OCI-LY7 (cell line): ENCODE measurements around the gene RIC8B. TPM values are rescaled to one million over a fixed set of nuclear protein-coding genes. Genes with fewer than 3 reads are reported as not detected.

ENCODE experiments used
- BruUV-seq: library from RNA; stranded (reverse); fragments of 400-500 nt; replicated peaks from 2 replicates; lab custom pipeline; 2021; lab: Mats Ljungman, UMichigan
- CTCF ChIA-PET: fragments of 300-600 bp; sonication (Branson Sonifier 250); formaldehyde crosslinking; loops from one replicate; lab custom pipeline; 2022; ENCODE audit warnings: antibody characterized with exemption; ENCODE audit not compliant: unreplicated experiment; lab: Charles Lee
- POLR2A ChIA-PET: fragments of 300-600 bp; sonication (Branson Sonifier 250); formaldehyde crosslinking; loops from one replicate; lab custom pipeline; 2022; ENCODE audit warnings: antibody characterized with exemption; lab: Charles Lee
- DNase-seq: peaks from one replicate; pipeline ENCODE4 v3.0.0-alpha.2; 2015; ENCODE audit warnings: low spot score
- H2AFZ ChIP-seq: fragments of 200-600 bp; sonication (generic), shearing (Covaris generic); 2 replicates; pipeline ENCODE4 v1.6.1; 2014; ENCODE audit warnings: mild to moderate bottlenecking, antibody characterized with exemption, low read length, moderate library complexity
- H3K27ac ChIP-seq: fragments of 200-600 bp; sonication (generic); 2 replicates; pipeline ENCODE4 v1.5.1; 2014; ENCODE audit warnings: mixed run types, low read depth, mild to moderate bottlenecking, moderate library complexity, low read length, inconsistent platforms; ENCODE audit not compliant: poor library complexity, severe bottlenecking
- H3K36me3 ChIP-seq: fragments of 200-600 bp; sonication (generic); 2 replicates; pipeline ENCODE4 v1.6.1; 2014; ENCODE audit warnings: mild to moderate bottlenecking, antibody characterized with exemption, low read length, moderate library complexity, mixed read lengths; ENCODE audit not compliant: insufficient read depth
- H3K4me1 ChIP-seq: fragments of 200-600 bp; sonication (generic); 2 replicates; pipeline ENCODE4 v1.5.1; 2014; ENCODE audit warnings: mild to moderate bottlenecking, low read length; ENCODE audit not compliant: insufficient read depth, poor library complexity, severe bottlenecking
- H3K4me2 ChIP-seq: fragments of 200-600 bp; sonication (generic); 2 replicates; pipeline ENCODE4 v1.6.1; 2014; ENCODE audit warnings: mild to moderate bottlenecking, low read length
- H3K4me3 ChIP-seq: fragments of 200-600 bp; sonication (generic); 2 replicates; pipeline ENCODE4 v1.5.1; 2014; ENCODE audit warnings: mild to moderate bottlenecking, low read depth, low read length; ENCODE audit not compliant: poor library complexity, severe bottlenecking
- H3K79me2 ChIP-seq: fragments of 200-600 bp; sonication (generic); 2 replicates; pipeline ENCODE4 v1.6.1; 2016; ENCODE audit warnings: low read depth, mild to moderate bottlenecking, low read length, moderate library complexity, mixed read lengths; ENCODE audit not compliant: insufficient read depth
- H3K9me2 ChIP-seq: fragments of 200-600 bp; sonication (generic); 2 replicates; pipeline ENCODE4 v1.6.1; 2016; ENCODE audit warnings: mild to moderate bottlenecking, low read length, mixed read lengths; ENCODE audit not compliant: insufficient read depth
- H3K9me3 ChIP-seq: fragments of 200-600 bp; sonication (generic); 2 replicates; pipeline ENCODE4 v1.6.1; 2014; ENCODE audit warnings: mild to moderate bottlenecking, mixed run types, low read length, mixed read lengths
- H4K20me1 ChIP-seq: fragments of 200-600 bp; sonication (generic); 2 replicates; pipeline ENCODE4 v1.6.1; 2014; ENCODE audit warnings: mild to moderate bottlenecking, antibody characterized with exemption, low read length, moderate library complexity, mixed read lengths; ENCODE audit not compliant: insufficient read depth
- CTCF ChIP-seq: fragments of 200-600 bp; sonication (generic); conservative IDR thresholded peaks from 2 replicates; pipeline ENCODE4 v1.5.1; 2014; ENCODE audit warnings: mild to moderate bottlenecking, antibody characterized with exemption, low read length, moderate library complexity, mixed read lengths
- EZH2phosphoT487 ChIP-seq: fragments of 200-600 bp; sonication (generic); IDR thresholded peaks from 2 replicates; pipeline ENCODE4 v1.6.1; 2018; ENCODE audit warnings: low read depth, borderline replicate concordance, mild to moderate bottlenecking, mixed run types, antibody characterized with exemption, low read length, moderate library complexity, mixed read lengths
- intact Hi-C: fragments of 100-400 bp; cut with micrococcal nuclease; formaldehyde crosslinking; loops from one replicate; pipeline ENCODE4 v1.10.0; 2022; ENCODE audit not compliant: unreplicated experiment
- total RNA-seq, 2 experiments: library from RNA; depleted of rRNA in 1 of 2; stranded (reverse); fragments of >200 nt in 1 of 2; shearing (Covaris generic) in 1 of 2; gene quantifications; 2 replicates each; pipeline ENCODE4 v1.2.3, GENCODE V29; 2014 to 2022

The RIC8B gene
- total RNA-seq, 2 experiments from 2014 or later, result 9.6 TPM; not detected in 1

GRCh38 chr12:106866426-106867080, 92.1 kb downstream of the RIC8B start:
- H3K4me1 ChIP-seq, result no peaks in the 10 kb centered on the region
- TF ChIP-seq EZH2phosphoT487 (no peak), CTCF (no peak)
- no peaks in the 10 kb centered on the region for H3K36me3 ChIP-seq
- H2AFZ ChIP-seq, result no peak overlapping the region
- no peaks in the 10 kb centered on the region for H3K79me2 ChIP-seq
- intact Hi-C loops, result no loop called here
- H3K4me2 ChIP-seq, result no peak overlapping the region
- CTCF ChIA-PET, result no interaction called here
- H4K20me1 ChIP-seq, result no peaks in the 10 kb centered on the region
- POLR2A ChIA-PET, result interaction anchor here (0.8 to 2.1 kb wide), 3 partner anchors 11 to 16 kb away, joined by 3 to 7 read pairs (median 6); no protein-coding TSS in a partner anchor
- H3K9me2 ChIP-seq, result no peaks in the 10 kb centered on the region
- BruUV-seq, result no TSS peak
- DNase-seq, result no peak
- no peak overlapping the region for H3K27ac ChIP-seq
- H3K9me3 ChIP-seq, result no peaks in the 10 kb centered on the region
- no peak overlapping the region for H3K4me3 ChIP-seq

GRCh38 chr12:106867651-106868050, 93.2 kb downstream of the RIC8B start:
- ChIA-PET POLR2A (no interaction called here), CTCF (no interaction called here)
- Histone ChIP-seq H2AFZ (no peak overlapping the region), H3K4me1 (no peaks in the 10 kb centered on the region), H3K9me3 (no peaks in the 10 kb centered on the region), H3K79me2 (no peaks in the 10 kb centered on the region), H3K4me3 (no peak overlapping the region), H4K20me1 (no peaks in the 10 kb centered on the region), H3K4me2 (no peak overlapping the region), H3K9me2 (no peaks in the 10 kb centered on the region), H3K27ac (no peak overlapping the region), H3K36me3 (no peaks in the 10 kb centered on the region)
- TF ChIP-seq EZH2phosphoT487, result no peak
- no peak for DNase-seq
- no TSS peak for BruUV-seq
- intact Hi-C loops, result no loop called here

GRCh38 chr12:106868982-106869700, 94.7 kb downstream of the RIC8B start:
- no peak for TF ChIP-seq CTCF
- TF ChIP-seq EZH2phosphoT487, result no peak
- BruUV-seq, result no TSS peak
- Histone ChIP-seq H3K4me2 (no peak overlapping the region), H3K27ac (no peak overlapping the region), H3K4me1 (no peaks in the 10 kb centered on the region), H3K36me3 (no peaks in the 10 kb centered on the region), H2AFZ (no peak overlapping the region), H4K20me1 (no peaks in the 10 kb centered on the region), H3K9me2 (no peaks in the 10 kb centered on the region), H3K79me2 (no peaks in the 10 kb centered on the region), H3K9me3 (no peaks in the 10 kb centered on the region), H3K4me3 (no peak overlapping the region)
- POLR2A ChIA-PET, result interaction anchor here (0.7 kb wide), 1 partner anchor 81 kb away, joined by 4 read pairs; no protein-coding TSS in a partner anchor
- intact Hi-C loops, result no loop called here
- DNase-seq, result no peak
- CTCF ChIA-PET, result no interaction called here
